Measurements from ENCODE around the gene TOB2. TPM values are rescaled to one million over a fixed set of nuclear protein-coding genes. Genes with fewer than 3 reads are reported as not detected.

The TOB2 gene
- total and polyA plus RNA-seq, 4 donors: 9.8 to 17.1 (median 12.3) TPM

GRCh38 chr22:41478473-41478872, 31.9 kb upstream of the TOB2 start:
- DNase-seq (ENCODE audit: low spot score): no peak
- Histone ChIP-seq H3K9ac (ENCODE audit: low read depth in 1 of 2, low read length in 2 of 2) (no peak overlapping the region), H3K9me3 (ENCODE audit: control insufficient read depth in 4 of 4, low read length in 3 of 4) (no peaks in the 10 kb centered on the region), H3K4me1 (ENCODE audit: control insufficient read depth in 4 of 4, insufficient read depth in 4 of 4, low read length in 3 of 4) (peaks cover 7 to 45% (median 38%) of the 10 kb centered on the region in 4 donors), H3K27me3 (ENCODE audit: control insufficient read depth in 4 of 4, insufficient read depth in 4 of 4, low read length in 3 of 4) (no peaks in the 10 kb centered on the region), H3K27ac (ENCODE audit: low read depth in 1 of 2, low read length in 2 of 2) (peak overlapping the region; percentile 29 to 47), H3K4me3 (ENCODE audit: low read depth in 1 of 3, low read length in 3 of 3) (no peak overlapping the region), H3K36me3 (ENCODE audit: control insufficient read depth in 4 of 4, insufficient read depth in 3 of 4, low read depth in 1 of 4, low read length in 3 of 4) (peaks cover 0 to 2% (median 0%) of the 10 kb centered on the region in 4 donors)
- 89% methylated on average over 2 of the region's 2 CpGs for WGBS
- TF ChIP-seq SP1 (IDR thresholded peaks at IDR 0.05) (no peak), ZBTB33 (IDR thresholded peaks at IDR 0.05) (no peak), CTCF (IDR thresholded peaks at IDR 0.05; ENCODE audit: low read depth, low read length, missing input control) (no peak), MAX (IDR thresholded peaks at IDR 0.05) (no peak), HNF4G (IDR thresholded peaks at IDR 0.05) (no peak)

- 77% methylated on average over 6 of the region's 6 CpGs for WGBS
- TF ChIP-seq REST (IDR thresholded peaks at IDR 0.05) (no peak), RAD21 (IDR thresholded peaks at IDR 0.05) (no peak), FOXA2 (IDR thresholded peaks at IDR 0.05) (no peak), GABPA (IDR thresholded peaks at IDR 0.05 in 1 of 2, conservative IDR thresholded peaks at IDR 0.05 in 1 of 2) (no peak), EGR1 (IDR thresholded peaks at IDR 0.05; ENCODE audit: low read depth in 2 of 2) (no peak), HNF4A (conservative IDR thresholded peaks at IDR 0.05) (peak; percentile 66 to 79), CTCF (IDR thresholded peaks at IDR 0.05; ENCODE audit: low read depth, low read length, missing input control) (no peak), YY1 (IDR thresholded peaks at IDR 0.05) (peak; percentile 53), ATF3 (IDR thresholded peaks at IDR 0.05) (no peak), MAX (IDR thresholded peaks at IDR 0.05) (no peak), JUND (IDR thresholded peaks at IDR 0.05) (peak in 1 of 2 donors; percentile 13), RXRA (IDR thresholded peaks at IDR 0.05) (peak in 1 of 2 donors; percentile 20), HNF4G (IDR thresholded peaks at IDR 0.05) (peak; percentile 41), SP1 (IDR thresholded peaks at IDR 0.05) (no peak)
- DNase-seq (ENCODE audit: low spot score): no peak
- H3K4me1 ChIP-seq (ENCODE audit: control insufficient read depth in 4 of 4, insufficient read depth in 4 of 4, low read length in 3 of 4): peaks cover 7 to 59% (median 54%) of the 10 kb centered on the region in 4 donors
- no peaks in the 10 kb centered on the region for H3K27me3 ChIP-seq (ENCODE audit: control insufficient read depth in 4 of 4, insufficient read depth in 4 of 4, low read length in 3 of 4)
- H3K9ac ChIP-seq (ENCODE audit: low read depth in 1 of 2, low read length in 2 of 2): no peak overlapping the region
- no peak overlapping the region for H3K27ac ChIP-seq (ENCODE audit: low read depth in 1 of 2, low read length in 2 of 2)
- peaks cover 0 to 2% (median 2%) of the 10 kb centered on the region in 4 donors for H3K36me3 ChIP-seq (ENCODE audit: control insufficient read depth in 4 of 4, insufficient read depth in 3 of 4, low read depth in 1 of 4, low read length in 3 of 4)
- H3K4me3 ChIP-seq (ENCODE audit: low read depth in 1 of 3, low read length in 3 of 3): no peak overlapping the region
- H3K9me3 ChIP-seq (ENCODE audit: control insufficient read depth in 4 of 4, low read length in 3 of 4): no peaks in the 10 kb centered on the region
These were observed 28.4 kb upstream of the TOB2 start for GRCh38 chr22:41474872-41475451.

All from liver (tissue), 9 donors.